NCI-H2196 treated with DMSO at 0.1 percent for 48 hours (cell line): Measurements from ENCODE around the gene PDZD2.

Source experiments
- DNase-seq: peaks from one replicate; lab custom pipeline; 2025; ENCODE audit not compliant: unreplicated experiment; lab: John Stamatoyannopoulos, UW

PDZD2 gene

DNA sequence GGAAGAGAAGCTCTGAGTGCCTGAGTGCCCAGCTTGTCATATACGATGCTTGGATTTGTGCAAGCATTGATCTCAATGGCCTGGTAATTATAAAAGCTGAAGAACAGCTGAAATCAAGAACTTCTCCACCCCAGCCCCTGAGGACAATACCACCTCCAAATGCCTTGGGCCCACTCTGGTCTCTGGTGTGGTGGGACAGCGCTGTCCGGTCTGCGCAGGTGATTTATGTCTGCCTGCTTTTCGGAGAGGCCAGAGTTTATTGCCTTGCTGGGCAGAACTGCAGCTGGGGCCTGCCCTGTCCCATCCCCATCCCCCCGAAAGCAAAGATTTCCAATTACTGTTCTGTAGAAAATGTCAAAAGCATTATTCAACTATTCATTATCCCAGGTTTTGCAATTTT, 1.1 kb upstream of the PDZD2 start:
- DNase-seq, result no peak

DNA sequence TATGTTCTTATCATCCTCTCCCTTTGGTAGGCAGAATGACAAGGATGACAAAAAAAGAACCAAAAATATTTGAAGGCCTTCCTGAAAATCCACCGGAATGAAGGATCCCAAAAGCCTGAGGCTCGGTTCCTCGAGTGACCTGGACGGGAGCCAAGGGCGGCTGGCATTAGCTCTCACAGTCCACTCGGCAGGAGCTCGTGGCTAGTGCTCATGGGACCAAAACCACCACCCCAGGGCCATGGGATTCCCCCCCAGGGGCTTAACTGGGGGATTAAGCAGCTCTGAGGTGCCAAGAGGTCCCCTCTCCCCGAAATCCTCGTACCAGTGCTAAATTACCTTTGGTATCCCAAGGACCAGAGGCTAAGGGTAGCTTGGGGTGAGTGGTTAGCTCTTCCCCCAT, 586 bp upstream of the PDZD2 start:
- no peak for DNase-seq

DNA sequence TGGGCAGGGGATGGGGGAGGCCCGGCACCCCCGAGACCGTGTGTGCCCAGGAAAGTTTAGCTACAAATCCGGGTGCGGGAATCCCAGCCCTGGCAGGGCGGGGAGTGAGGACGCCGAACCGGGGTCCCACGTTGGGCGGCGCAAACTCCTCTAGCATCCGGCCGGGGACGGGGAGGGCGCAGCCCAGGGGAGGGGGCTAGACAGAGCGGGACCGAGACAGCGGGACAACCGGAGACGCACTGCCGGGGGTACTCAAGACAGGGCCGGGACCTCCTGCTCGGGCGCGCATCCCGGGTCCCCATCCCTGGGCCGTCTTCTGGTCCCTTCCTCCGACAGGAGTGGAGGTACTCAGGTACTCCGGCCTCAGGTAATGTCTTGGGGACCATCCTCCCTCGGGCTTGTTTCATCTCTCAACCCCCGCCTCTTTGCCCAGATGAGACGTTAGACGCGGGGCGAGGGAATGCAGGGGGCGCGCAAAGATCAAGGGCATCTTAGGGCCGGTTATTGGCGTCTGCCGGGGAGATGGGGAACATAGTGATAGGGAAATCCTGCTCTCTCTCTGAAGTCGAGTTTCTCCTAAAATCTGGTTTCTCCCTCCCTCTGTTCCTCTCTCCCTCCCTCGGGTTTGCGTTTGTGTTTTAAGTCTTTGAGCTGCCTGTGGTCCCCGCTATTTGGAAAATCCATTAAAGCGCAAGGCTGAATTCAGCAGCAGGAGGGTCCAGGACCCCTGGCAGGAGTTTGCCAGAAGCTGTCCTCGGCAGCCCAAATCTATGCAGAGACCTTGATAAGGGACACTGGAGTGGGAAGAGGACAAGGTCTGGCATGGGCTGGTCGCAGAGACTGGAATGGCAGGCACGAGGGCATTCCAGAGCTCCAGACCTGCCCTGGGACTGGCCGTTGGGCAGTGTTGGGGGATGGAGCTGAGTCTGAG, 815 bp downstream of the PDZD2 start:
- no peak for DNase-seq

DNA sequence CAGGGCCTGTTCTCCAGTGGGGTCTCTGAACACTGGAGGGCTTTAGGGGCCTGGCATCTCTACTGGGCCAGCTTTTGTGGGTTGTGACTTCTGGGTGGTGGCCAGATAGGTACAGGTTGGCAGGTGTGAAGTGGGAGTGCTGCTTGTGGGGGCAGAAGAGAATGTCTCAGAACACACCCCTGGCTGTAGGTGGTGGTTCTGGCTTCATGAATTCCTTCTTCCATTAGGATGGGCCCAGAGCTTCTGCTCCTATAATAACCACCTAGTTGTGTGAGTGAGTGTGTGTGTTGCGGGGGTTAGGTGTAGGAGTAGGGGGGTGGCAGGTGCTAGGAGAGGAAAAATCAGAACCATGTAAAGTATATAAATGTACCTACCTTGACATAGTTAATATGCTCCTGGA, 1.6 kb downstream of the PDZD2 start:
- DNase-seq, result no peak

DNA sequence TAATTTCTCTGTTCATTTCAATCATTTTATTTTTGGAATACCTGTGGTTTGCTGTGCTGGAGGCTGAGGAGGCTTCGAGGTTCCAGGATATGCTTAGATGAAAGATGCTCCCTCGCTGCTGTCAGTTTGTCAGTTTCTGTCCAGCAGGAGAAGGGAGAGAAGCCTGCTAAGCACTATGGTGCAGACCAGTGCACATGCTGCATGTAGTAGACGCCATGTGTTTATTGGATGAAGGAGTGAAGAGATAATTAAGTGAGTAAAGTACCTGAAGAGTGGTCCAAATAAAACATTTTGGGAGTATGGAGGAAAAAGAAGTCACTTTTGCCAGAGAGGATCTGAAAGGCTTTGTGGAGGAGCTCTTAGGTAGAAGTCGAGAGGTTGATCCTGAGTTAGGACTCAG, 2.1 kb downstream of the PDZD2 start:
- no peak for DNase-seq

DNA sequence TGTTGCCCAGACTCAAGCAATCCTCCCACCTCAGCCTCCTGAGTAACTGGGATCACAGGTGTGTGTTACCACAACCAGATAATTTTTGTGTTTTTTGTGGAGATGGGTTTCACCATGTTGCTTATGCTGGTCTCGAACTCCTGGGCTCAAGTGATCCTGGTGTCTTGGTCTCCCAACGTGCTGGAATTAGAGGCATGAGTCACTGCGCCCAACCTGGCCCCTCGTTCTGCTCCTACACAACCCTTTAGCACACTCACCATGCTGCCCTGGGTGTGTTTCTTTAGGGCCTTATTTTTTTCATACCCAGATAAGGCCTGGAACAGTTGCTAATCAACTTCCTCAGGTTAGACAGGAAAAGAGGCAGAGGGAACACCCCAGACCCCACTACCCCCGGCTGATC, 2.6 kb downstream of the PDZD2 start:
- DNase-seq, result no peak

DNA sequence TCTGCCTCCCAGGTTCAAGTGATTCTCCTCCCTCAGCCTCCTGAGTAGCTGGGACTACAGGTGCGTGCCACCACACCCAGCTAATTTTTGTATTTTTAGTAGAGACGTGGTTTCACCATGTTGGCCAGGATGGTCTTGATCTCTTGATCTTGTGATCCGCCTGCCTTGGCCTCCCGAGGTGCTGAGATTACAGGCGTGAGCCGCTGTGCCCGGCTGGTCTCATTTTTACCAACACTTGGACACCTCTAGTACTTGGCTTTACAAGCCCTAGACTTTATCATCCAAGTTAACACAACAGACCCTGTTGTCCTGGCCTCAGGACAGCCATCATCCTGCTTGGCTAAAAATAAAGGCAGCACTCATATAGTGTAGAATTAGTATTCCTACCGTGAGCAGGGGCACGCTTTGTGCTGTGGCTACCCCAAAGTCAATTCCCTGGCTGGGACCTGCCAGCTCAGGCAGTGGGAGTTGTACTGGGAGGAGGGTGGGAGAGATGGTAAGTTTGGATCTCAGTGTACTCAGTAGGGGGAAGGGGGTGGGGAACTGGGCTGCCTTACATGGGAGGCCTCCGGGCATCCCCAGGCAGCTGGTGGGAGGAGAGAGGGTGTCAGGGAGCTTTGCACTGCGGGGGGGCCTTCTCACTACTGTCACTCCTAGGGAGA, 6.6 kb downstream of the PDZD2 start:
- no peak for DNase-seq

DNA sequence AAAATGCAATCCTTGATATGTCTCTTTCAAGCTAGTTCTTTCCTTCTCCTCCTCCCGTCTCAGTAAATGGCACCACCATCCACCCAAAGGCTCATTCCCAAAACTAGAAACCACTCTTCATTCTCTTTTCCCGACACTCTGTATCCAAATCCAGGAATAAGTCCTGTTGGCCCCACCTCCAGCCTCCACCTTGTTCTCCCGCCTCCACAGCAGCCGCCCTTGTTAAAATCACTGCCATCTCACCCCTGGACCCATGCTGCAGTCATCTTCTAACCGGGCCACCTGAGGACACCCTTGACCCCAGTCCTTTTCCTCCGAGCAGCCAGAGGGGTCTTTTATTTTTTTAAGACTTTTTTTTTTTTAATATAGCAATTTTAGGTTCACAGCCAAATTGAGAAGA, 9.4 kb downstream of the PDZD2 start:
- DNase-seq, result no peak

DNA sequence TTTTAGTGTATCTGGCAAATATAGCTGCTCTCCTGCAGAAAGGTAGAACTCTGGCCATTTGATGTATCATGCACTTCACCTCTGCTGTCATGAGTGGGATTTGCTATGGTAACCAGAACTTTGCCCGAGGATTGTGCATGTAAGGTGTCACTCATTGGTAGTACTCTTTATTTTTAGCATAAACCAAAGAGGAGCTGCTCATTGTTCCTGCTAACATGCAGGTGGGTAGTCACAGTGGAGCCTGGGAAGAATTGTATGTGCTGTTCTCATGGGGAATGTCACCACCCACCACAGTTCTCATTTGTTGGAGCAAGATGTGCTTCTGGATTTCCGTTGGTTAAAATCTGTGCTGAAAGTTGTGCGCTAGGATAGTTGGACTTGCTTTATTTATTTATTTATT, 12.3 kb downstream of the PDZD2 start:
- DNase-seq, result no peak

DNA sequence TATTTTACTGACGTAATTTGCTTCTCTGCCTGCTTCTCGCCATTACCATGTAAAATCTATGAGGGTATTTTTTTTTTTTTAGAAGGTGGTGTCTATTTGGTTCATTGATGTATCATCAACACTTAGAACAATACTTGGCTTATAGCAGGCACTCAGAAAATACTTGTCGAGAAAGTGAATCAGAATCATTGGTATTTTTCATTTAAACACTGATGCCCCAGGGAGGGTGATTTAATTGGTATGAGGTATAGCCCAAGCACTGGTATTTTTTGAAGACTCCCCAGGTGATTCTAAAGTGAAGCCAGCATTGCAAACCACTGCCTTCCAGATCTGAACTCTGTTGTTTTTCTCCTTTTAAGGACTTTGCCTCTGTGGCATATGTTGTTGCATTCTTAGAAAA, 16.6 kb downstream of the PDZD2 start:
- no peak for DNase-seq

DNA sequence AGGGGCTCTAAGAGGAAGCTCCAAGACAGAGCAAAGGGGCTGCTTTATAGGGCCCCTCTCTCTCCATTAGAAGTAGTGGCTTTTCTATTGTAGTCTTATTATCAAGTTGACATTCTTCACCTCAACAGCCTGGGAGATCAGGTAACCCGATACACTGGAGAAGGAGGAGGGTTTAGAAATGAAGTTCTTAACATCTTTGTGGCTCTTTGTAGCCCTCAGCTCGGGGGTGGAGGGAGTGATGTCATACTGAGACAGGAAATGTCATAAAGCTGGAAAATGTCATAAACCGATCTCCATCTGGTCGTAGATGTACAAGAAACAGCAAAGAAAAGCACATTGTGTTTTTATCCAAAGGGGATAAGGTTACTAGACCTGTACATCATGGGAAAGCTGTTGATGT, 17.9 kb downstream of the PDZD2 start:
- DNase-seq, result no peak

DNA sequence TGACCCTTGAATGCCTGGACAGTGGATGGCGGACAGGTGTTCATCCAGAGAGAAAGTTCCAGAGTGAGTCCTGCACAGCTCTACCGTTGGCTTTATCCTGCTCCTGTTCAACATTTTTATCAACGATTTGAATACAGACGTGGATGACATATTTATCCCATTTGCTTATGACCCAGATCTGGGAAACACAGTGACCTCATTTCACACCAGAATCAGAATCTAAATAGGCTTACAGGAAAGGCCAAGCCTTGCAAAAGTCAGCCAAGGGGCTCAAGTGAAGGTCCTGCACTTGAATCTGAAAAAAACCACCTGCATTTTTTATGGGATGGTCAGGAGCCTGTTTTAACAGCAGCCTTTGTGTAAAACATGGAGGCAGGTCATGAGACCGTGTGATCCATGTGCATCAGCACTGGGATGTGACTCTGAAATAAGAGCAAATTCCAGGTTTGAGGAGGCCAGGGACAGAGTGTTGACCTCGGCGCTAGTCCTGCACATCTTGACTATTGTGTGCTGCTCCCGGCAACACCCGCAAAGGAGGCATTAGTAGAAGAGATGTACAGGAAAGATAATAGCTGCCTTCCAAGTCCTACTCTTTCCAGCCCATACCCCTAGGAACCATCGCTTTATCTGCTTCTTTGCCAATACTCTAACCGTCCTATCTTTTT, 18.5 kb downstream of the PDZD2 start:
- no peak for DNase-seq

DNA sequence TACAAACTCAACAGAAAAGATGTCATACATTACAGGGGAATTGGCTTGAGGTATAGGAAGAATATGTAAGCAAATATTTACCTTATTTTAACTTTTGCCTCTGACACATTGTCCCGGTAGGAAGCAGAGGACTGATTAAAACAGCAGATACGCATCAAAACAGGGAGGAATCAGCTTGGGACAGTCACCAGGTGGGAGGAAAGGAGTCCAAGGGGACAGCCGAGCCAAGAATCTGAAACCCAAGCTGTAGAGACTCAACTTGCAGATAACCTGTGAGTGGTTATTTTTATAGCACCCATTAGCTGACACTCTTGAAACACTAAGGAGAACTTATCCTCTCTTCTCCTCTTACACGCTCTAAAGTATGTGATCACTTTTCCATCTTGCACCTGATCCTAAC, 22.3 kb downstream of the PDZD2 start:
- DNase-seq, result no peak

DNA sequence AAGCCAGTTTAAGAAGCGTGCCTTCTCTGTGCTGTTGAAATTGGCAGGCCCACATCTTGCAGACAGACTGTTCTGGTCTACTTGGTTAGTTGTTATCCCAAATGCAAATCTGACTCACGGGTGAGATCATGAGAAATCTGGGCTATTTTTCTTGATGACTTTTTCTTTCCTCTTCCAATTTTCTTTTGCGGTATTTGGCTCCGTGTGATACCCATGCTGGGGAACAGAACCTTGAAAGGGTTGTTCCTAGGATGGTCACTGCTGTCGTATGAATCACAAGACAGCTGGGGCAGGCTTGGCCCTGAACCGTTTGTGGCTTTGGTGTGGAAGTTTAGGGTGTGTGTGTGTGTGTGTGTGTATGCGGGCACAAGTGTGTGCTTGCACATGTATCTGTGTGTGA, 24.6 kb downstream of the PDZD2 start:
- DNase-seq, result no peak

DNA sequence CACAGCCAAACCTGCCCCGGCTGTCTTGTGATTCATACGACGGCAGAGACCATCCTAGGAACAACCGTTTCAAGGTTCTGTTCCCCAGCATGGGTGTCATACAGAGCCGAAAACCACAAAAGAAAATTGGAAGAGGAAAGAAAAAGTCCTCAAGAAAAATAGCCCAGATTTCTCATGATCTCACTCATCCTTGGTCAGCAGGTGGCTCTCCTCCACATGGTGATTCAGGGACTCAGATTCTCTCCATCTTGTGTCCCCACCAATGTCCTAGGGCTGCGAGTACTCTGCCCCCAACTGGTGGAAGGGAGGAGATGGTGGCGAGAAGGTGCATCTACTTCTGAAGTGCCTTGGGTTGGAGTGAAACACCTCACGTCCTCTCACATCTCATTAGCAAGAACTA, 25.6 kb downstream of the PDZD2 start:
- no peak for DNase-seq

DNA sequence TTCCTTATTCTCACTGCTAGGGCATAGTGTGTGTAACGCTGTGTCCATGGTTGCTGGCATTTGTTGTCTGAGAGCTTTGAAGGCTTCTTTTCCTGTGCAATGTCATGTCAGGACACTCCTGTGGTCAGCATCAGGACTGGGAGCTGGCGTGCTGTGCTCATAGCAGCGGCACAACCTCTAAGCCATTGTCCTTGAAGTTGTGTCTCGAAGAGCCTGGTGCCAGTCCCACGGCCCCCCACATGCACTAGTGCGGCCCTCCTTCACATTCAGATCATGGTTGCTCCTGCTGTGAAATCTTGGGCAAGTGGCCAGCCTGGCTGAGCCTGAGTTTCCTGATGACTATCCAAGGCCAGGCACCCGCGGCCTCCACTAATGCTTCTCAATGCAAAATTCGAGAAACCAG, 32.4 kb downstream of the PDZD2 start:
- DNase-seq, result no peak

DNA sequence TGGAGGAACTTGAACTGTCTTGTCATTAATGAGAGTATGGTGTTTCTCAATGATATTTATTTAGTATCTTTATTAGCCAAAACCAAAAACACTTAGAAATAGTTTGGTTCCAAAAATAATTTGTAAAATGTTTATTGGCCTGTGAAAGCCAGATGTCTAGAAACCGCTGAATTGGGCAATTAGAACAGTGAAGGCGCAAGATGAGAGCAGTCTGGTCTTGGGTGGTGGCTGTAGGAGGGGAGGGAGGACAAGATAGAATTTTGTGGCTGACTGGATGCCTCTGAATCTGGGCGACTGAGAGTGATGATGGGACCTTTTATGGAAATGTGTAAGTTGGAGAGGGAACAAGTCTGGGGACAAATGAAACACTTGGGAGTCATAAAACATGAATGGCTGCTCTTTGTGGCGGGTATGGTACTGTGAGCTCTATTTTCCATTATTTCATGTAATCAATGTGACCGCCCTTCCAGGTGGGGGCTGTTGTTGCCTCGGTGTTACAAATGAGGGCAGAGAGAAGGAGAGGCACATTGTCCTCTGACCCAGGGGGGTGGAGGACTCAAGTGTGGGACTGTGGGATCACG, 35.5 kb downstream of the PDZD2 start:
- DNase-seq, result no peak

DNA sequence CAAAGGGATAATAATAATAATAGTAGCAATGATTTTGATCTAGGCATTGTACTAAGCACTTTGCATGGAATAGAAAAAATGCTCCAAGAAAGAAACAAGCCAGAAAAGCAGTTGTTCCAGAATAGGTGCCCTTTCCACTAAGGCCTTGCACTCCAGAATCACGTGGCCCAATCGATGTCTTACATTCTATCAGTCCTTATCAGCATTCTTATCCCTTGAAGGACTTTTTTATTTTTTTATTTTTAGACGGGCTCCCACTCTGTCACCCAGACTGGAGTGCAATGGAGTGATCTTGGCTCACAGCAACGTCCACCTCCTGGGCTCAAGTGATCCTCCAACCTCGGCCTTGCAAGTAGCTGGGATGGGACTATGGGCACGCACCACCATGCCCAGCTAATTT, 36.5 kb downstream of the PDZD2 start:
- DNase-seq, result no peak

DNA sequence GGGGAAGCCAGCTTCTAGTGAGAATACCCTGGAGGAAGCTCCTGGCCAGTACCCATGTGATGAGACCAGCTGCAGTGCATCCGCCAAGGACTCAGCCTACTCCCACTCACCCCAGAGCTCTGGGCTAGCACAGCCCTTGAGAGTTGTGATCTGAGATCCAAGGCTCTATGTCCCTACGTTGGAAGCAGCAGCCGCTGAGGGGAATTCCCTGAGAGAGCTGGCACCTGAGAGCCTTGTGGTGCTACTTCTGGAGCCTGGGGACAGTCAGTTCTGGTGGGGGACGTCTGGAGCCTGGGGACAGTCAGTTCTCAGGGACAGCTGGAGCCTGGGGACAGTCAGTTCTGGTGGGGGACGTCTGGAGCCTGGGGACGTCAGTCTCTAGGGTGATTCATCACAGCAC, 39.2 kb downstream of the PDZD2 start:
- no peak for DNase-seq

DNA sequence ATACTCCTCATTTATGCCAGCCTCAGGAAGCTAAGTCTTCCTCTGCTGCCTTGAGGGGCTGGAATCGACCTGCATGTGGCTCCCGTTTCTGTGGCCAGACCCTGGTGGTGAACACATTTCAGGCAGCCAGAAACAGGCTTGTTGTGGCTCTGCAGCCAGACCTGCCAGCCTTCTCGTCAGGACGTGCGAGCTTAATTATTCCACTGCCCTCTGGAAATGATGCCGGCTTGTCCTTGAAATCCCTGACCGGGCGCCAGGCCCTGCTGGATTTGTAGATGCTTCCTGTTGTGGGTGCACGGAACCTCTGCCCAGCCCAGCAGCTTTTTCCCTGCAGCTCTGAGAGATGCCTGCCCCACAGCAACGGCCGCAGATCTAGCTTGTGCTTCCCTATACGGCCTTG, 41.6 kb downstream of the PDZD2 start:
- no peak for DNase-seq

DNA sequence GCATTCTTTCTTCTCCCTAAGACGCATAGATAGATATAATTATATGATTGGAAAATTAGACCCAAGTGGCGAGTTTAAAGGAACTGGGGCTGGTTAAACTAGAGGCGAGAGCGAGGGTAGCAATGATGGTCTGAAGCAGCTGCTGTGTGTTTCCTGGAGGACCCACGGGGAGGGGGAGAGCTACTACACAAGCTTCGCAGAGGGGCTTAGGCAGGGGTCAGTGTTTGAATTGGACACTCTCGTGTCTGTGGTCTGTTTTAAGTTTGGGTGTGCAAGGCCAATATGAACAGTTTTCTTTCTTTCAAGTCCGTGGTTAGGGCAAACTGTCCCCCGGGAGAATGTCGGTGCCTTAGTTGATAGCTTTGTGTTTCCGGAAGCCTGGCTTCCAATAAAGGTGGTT, 43.1 kb downstream of the PDZD2 start:
- no peak for DNase-seq

DNA sequence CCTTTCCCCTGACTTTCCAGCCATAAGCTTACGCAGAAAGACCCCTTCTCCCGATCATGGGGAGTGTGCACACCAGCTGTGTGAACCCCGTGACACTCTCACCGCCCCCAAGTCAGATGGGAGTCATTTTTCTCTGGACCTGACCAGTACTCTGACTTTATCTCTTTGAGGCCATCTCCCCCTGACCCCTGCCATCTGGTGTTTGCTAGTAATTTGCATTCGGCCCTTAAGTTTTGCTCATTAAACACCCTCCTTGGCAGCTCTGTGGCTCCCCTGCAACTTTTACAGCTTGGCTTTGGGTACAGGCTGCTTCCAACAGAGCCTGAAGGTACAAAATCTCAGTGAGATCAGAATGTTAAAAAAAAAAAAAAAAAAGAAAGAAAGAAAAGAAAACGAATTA, 43.9 kb downstream of the PDZD2 start:
- no peak for DNase-seq
